OCI-LY1 (cell line): Measurements from ENCODE around the gene TMEM174.

Source experiments
- H2AFZ ChIP-seq: fragments of 200-600 bp; sonication (generic), shearing (Covaris generic); 2 replicates; pipeline ENCODE4 v1.6.0; 2014; ENCODE audit warnings: antibody characterized with exemption, mild to moderate bottlenecking, low read length
- H3F3A ChIP-seq: fragments of 200-600 bp; sonication (generic), shearing (Covaris generic); 2 replicates; pipeline ENCODE4 v1.6.0; 2014; ENCODE audit warnings: mild to moderate bottlenecking, antibody characterized with exemption, low read length, moderate library complexity; ENCODE audit not compliant: insufficient read depth
- H3K27ac ChIP-seq: fragments of 200-600 bp; sonication (generic); 2 replicates; pipeline ENCODE4 v1.5.1; 2014; ENCODE audit warnings: low read length, mixed run types, mild to moderate bottlenecking, low read depth; ENCODE audit not compliant: poor library complexity, severe bottlenecking
- H3K27me3 ChIP-seq: fragments of 200-600 bp; sonication (generic); 2 replicates; pipeline ENCODE4 v1.6.0; 2014; ENCODE audit warnings: antibody characterized with exemption, mild to moderate bottlenecking, low read length, moderate library complexity; ENCODE audit not compliant: insufficient read depth
- H3K36me3 ChIP-seq: fragments of 200-600 bp; sonication (generic); 2 replicates; pipeline ENCODE4 v1.6.1; 2014; ENCODE audit warnings: mild to moderate bottlenecking, antibody characterized with exemption, low read length, moderate library complexity, mixed read lengths; ENCODE audit not compliant: insufficient read depth
- H3K4me1 ChIP-seq: fragments of 200-600 bp; sonication (generic); 2 replicates; pipeline ENCODE4 v1.5.1; 2014; ENCODE audit warnings: mild to moderate bottlenecking, low read length, moderate library complexity; ENCODE audit not compliant: insufficient read depth, severe bottlenecking
- H3K4me2 ChIP-seq: fragments of 200-600 bp; sonication (generic), shearing (Covaris generic); 2 replicates; pipeline ENCODE4 v1.6.1; 2014; ENCODE audit warnings: low read length
- H3K4me3 ChIP-seq: fragments of 200-600 bp; sonication (generic); 2 replicates; pipeline ENCODE4 v1.5.1; 2014; ENCODE audit warnings: low read length, low read depth, mild to moderate bottlenecking, mixed read lengths; ENCODE audit not compliant: poor library complexity, severe bottlenecking
- H3K79me2 ChIP-seq: fragments of 200-600 bp; shearing (Covaris generic); 2 replicates; pipeline ENCODE4 v1.6.1; 2016; ENCODE audit warnings: mixed run types, low read length, mixed read lengths; ENCODE audit not compliant: insufficient read depth
- H3K9ac ChIP-seq: fragments of 200-600 bp; sonication (generic), shearing (Covaris generic); 2 replicates; pipeline ENCODE4 v1.6.1; 2014; ENCODE audit warnings: mild to moderate bottlenecking, low read length, mixed read lengths
- H3K9me2 ChIP-seq: fragments of 200-600 bp; sonication (generic), shearing (Covaris generic); 2 replicates; pipeline ENCODE4 v1.6.1; 2014; ENCODE audit warnings: low read depth, mild to moderate bottlenecking, low read length, mixed read lengths
- H3K9me3 ChIP-seq: fragments of 200-600 bp; shearing (Covaris generic); 2 replicates; pipeline ENCODE4 v1.6.1; 2014; ENCODE audit warnings: low read length, mixed read lengths
- H4K20me1 ChIP-seq: fragments of 200-600 bp; sonication (generic), shearing (Covaris generic); 2 replicates; pipeline ENCODE4 v1.6.0; 2016; ENCODE audit warnings: mild to moderate bottlenecking, low read length; ENCODE audit not compliant: insufficient read depth
- EZH2 ChIP-seq: fragments of 200-600 bp; sonication (generic), shearing (Covaris generic); IDR thresholded peaks from 2 replicates; pipeline ENCODE4 v1.8.0; 2017; ENCODE audit warnings: borderline replicate concordance, mixed run types, mild to moderate bottlenecking, antibody characterized with exemption, low read length, moderate library complexity, mixed read lengths
- TF ChIP-seq, protein P1 (sequence below): fragments of 200-600 bp; sonication (generic), shearing (Covaris generic); IDR thresholded peaks from 2 replicates; pipeline ENCODE4 v1.5.1; 2017; ENCODE audit warnings: mild to moderate bottlenecking, antibody characterized with exemption, low read length, moderate library complexity, mixed read lengths

TMEM174 gene

DNA sequence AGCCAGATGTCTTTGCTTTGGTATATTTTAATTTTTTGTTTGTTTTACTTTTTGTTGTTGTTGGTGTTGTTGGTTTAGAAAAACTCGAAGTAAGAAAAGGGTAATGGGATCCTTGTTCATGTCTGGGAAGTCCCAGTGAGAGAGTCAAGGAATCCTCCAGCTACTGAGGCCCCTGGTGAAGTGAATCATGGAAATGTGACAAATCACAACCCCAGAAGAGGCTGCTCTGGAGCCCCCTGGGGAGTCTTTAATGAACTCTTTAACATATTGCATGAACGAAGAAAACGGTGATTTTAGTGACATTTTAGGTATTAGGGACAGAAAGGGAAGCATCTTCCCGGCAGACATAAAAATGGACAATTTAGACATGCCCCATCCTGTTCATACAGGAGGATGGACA, 41.3 kb downstream of the TMEM174 start:
- Histone ChIP-seq H3K4me2 (no peak overlapping the region), H3K4me3 (no peak overlapping the region), H3K36me3 (no peaks in the 10 kb centered on the region), H3K9me3 (no peaks in the 10 kb centered on the region), H3K9me2 (no peaks in the 10 kb centered on the region), H3F3A (no peaks in the 10 kb centered on the region), H3K79me2 (no peaks in the 10 kb centered on the region), H3K27ac (no peak overlapping the region), H2AFZ (no peak overlapping the region), H3K9ac (no peak overlapping the region), H3K4me1 (no peaks in the 10 kb centered on the region), H3K27me3 (no peaks in the 10 kb centered on the region), H4K20me1 (no peaks in the 10 kb centered on the region)
- TF ChIP-seq EZH2: no peak
- TF ChIP-seq, protein P1, sequence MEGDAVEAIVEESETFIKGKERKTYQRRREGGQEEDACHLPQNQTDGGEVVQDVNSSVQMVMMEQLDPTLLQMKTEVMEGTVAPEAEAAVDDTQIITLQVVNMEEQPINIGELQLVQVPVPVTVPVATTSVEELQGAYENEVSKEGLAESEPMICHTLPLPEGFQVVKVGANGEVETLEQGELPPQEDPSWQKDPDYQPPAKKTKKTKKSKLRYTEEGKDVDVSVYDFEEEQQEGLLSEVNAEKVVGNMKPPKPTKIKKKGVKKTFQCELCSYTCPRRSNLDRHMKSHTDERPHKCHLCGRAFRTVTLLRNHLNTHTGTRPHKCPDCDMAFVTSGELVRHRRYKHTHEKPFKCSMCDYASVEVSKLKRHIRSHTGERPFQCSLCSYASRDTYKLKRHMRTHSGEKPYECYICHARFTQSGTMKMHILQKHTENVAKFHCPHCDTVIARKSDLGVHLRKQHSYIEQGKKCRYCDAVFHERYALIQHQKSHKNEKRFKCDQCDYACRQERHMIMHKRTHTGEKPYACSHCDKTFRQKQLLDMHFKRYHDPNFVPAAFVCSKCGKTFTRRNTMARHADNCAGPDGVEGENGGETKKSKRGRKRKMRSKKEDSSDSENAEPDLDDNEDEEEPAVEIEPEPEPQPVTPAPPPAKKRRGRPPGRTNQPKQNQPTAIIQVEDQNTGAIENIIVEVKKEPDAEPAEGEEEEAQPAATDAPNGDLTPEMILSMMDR: no peak

DNA sequence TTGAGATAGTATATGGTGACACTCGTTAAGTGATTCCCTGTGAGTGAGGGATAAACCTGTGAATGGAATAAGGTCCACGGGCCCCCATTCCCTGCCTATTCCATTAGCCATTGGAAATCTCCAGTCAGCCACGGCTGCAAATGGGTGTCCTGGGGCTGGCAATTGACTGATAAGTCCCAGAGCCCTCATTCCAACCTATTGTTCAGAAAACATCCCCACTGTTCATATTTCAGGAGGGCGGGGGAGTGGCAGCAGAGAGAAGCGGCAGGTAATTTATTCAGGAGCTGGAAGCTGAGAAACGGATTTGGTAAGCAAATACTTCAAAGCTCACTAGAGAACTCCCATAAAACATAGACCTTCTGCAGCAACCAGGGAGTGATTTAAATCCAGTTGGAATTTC, 42.0 kb downstream of the TMEM174 start:
- Histone ChIP-seq H3K4me2 (no peak overlapping the region), H3K27ac (no peak overlapping the region), H3F3A (no peaks in the 10 kb centered on the region), H3K27me3 (no peaks in the 10 kb centered on the region), H3K9me2 (no peaks in the 10 kb centered on the region), H3K4me3 (no peak overlapping the region), H3K9me3 (no peaks in the 10 kb centered on the region), H2AFZ (no peak overlapping the region), H4K20me1 (no peaks in the 10 kb centered on the region), H3K9ac (no peak overlapping the region), H3K36me3 (no peaks in the 10 kb centered on the region), H3K79me2 (no peaks in the 10 kb centered on the region), H3K4me1 (no peaks in the 10 kb centered on the region)
- TF ChIP-seq, protein P1: no peak
- TF ChIP-seq EZH2: no peak

DNA sequence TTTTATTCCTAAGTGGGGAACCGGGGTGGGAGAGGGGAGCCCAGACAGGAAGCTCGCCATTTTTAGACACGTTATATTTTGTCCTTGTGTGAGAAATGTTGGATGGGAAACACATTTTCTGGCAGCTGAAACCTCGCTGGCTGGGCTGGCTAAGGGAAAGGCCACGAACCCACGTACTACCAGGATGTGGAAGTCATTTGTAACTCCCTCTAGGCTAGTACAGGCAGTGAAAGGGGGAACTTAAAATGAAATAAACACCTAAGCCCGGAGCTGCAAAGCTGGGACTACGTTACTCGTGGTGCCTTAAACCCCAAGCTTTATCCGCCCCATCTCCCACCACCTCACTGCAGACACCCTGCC, 42.5 kb downstream of the TMEM174 start:
- H3K36me3 ChIP-seq: no peaks in the 10 kb centered on the region
- H3K27ac ChIP-seq: no peak overlapping the region
- H3K27me3 ChIP-seq: no peaks in the 10 kb centered on the region
- no peaks in the 10 kb centered on the region for H3K9me2 ChIP-seq
- H3K4me1 ChIP-seq: no peaks in the 10 kb centered on the region
- H3K79me2 ChIP-seq: no peaks in the 10 kb centered on the region
- H3K9me3 ChIP-seq: no peaks in the 10 kb centered on the region
- H4K20me1 ChIP-seq: no peaks in the 10 kb centered on the region
- H3F3A ChIP-seq: no peaks in the 10 kb centered on the region
- no peak overlapping the region for H3K9ac ChIP-seq
- no peak overlapping the region for H3K4me2 ChIP-seq
- no peak overlapping the region for H2AFZ ChIP-seq
- no peak overlapping the region for H3K4me3 ChIP-seq
- TF ChIP-seq, protein P1: no peak
